ENCODE results near the gene ACTA2. TPM values are rescaled to one million over a fixed set of nuclear protein-coding genes. Genes with fewer than 3 reads are reported as not detected.

Gene ACTA2
- total RNA-seq, 1 donor from 2014 or later, result 2.4 TPM

DNA sequence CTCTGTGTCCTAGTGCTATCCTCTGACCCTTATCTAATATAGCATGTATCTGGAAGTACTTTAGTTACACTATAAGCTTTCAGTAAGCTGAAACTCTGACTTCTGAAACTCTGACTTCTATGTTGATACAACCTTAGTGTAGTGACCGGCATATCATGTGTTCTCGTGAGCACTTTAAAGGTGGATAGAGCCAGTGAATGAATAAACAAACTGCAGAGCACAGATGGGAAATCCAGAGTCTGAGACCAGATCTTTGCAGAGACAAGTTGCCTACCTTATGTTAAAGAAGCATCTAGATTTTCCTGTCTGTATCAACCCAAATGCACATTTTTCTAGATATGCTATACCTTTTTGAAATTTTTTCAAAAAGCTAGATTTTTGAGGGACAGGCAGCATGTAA is 3.5 kb downstream of the ACTA2 start:
- TF ChIP-seq, protein P1, sequence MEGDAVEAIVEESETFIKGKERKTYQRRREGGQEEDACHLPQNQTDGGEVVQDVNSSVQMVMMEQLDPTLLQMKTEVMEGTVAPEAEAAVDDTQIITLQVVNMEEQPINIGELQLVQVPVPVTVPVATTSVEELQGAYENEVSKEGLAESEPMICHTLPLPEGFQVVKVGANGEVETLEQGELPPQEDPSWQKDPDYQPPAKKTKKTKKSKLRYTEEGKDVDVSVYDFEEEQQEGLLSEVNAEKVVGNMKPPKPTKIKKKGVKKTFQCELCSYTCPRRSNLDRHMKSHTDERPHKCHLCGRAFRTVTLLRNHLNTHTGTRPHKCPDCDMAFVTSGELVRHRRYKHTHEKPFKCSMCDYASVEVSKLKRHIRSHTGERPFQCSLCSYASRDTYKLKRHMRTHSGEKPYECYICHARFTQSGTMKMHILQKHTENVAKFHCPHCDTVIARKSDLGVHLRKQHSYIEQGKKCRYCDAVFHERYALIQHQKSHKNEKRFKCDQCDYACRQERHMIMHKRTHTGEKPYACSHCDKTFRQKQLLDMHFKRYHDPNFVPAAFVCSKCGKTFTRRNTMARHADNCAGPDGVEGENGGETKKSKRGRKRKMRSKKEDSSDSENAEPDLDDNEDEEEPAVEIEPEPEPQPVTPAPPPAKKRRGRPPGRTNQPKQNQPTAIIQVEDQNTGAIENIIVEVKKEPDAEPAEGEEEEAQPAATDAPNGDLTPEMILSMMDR (IDR thresholded peaks at IDR 0.05), result no peak
- POLR2A ChIA-PET, result no interaction called here
- CTCF ChIA-PET, result interaction anchor here (1.6 kb wide), 1 partner anchor 16 kb away, joined by 3 read pairs; no protein-coding TSS in a partner anchor
- no peak overlapping the region for H3K4me3 Mint-ChIP-seq
- peaks cover 9% of the 10 kb centered on the region for H3K36me3 Mint-ChIP-seq (ENCODE audit: low read depth)
- H3K27me3 Mint-ChIP-seq, result no peaks in the 10 kb centered on the region
- H3K27ac Mint-ChIP-seq, result no peak overlapping the region
- intact Hi-C loops (cut with micrococcal nuclease), result no loop called here
- no peak for DNase-seq
- peaks cover 4% of the 10 kb centered on the region for H3K9me3 Mint-ChIP-seq
- no peak for ATAC-seq (ENCODE audit: low read depth)
- peaks cover 18% of the 10 kb centered on the region for H3K4me1 Mint-ChIP-seq

GRCh38 chr10:88946965-88947590 is 5.5 kb downstream of the ACTA2 start:
- CTCF ChIA-PET, result interaction anchor here (6.2 kb wide), 1 partner anchor 14 kb away, joined by 47 read pairs; no protein-coding TSS in a partner anchor
- Mint-ChIP-seq H3K4me3 (no peak overlapping the region), H3K9me3 (no peaks in the 10 kb centered on the region), H3K4me1 (peaks cover 17% of the 10 kb centered on the region), H3K27ac (no peak overlapping the region), H3K36me3 (ENCODE audit: low read depth) (peaks cover 8% of the 10 kb centered on the region), H3K27me3 (no peaks in the 10 kb centered on the region)
- DNase-seq (no peak), ATAC-seq (ENCODE audit: low read depth) (no peak)
- intact Hi-C loops (cut with micrococcal nuclease), result no loop called here
- TF ChIP-seq, protein P1 (IDR thresholded peaks at IDR 0.05), result no peak
- POLR2A ChIA-PET, result no interaction called here

DNA sequence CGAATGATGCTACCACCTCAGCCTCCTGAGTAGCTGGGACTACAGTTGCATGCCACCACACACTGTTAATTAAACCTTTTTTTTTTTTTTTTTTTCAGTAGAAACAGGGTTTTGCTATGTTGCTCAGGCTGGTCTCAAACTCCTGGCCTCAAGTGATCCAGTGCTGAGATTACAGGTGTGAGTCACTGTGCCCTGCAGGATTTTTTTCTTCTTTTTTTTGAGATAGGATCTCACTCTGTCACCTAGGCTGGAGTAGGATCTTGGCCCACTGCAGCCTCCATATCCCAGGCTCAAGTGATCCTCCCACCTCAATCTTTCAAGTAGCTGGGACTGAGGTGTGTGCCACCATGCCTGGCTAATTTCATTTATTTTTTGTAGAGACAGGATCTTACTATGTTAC is 6.4 kb downstream of the ACTA2 start:
- Mint-ChIP-seq H3K36me3 (ENCODE audit: low read depth) (peaks cover 9% of the 10 kb centered on the region), H3K27me3 (no peaks in the 10 kb centered on the region), H3K4me3 (no peak overlapping the region), H3K9me3 (no peaks in the 10 kb centered on the region), H3K4me1 (peaks cover 17% of the 10 kb centered on the region), H3K27ac (no peak overlapping the region)
- TF ChIP-seq, protein P1 (IDR thresholded peaks at IDR 0.05), result no peak
- intact Hi-C loops (cut with micrococcal nuclease), result no loop called here
- CTCF ChIA-PET, result interaction anchor here (6.2 kb wide), 1 partner anchor 13 kb away, joined by 47 read pairs; no protein-coding TSS in a partner anchor
- no peak for ATAC-seq (ENCODE audit: low read depth)
- DNase-seq, result no peak
- POLR2A ChIA-PET, result no interaction called here

DNA sequence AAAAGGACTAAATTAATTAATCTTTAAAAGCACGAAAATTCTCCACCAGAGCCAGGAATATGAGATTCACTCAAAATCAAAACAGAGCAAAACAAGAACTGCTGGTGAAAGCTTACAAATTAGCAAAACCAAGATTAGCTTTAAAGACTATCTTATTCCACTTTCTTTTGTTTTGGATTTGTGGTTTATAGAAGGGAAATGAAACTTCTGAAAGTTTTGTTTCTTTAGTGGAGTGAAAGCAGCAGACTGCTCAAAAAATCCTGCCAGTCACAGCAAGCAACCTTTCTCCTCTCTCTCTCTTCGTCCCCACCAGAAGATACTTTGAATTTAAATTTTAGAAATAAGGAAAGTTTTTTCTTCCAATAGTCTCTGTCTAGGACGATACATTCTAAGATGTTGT is 7.8 kb downstream of the ACTA2 start:
- Mint-ChIP-seq H3K4me3 (no peak overlapping the region), H3K27ac (no peak overlapping the region), H3K27me3 (no peaks in the 10 kb centered on the region), H3K4me1 (peaks cover 17% of the 10 kb centered on the region), H3K36me3 (ENCODE audit: low read depth) (peaks cover 10% of the 10 kb centered on the region), H3K9me3 (no peaks in the 10 kb centered on the region)
- DNase-seq, result no peak
- TF ChIP-seq, protein P1 (IDR thresholded peaks at IDR 0.05), result no peak
- POLR2A ChIA-PET, result no interaction called here
- ATAC-seq (ENCODE audit: low read depth), result peak; percentile 34
- CTCF ChIA-PET, result interaction anchor here (1.3 to 6.2 kb wide), 5 partner anchors 8 to 269 kb away, joined by 3 to 47 read pairs (median 3); no protein-coding TSS in a partner anchor
- intact Hi-C loops (cut with micrococcal nuclease), result loop anchor here (1.0 kb wide), 1 partner anchor 10 kb away; no protein-coding TSS in a partner anchor

DNA sequence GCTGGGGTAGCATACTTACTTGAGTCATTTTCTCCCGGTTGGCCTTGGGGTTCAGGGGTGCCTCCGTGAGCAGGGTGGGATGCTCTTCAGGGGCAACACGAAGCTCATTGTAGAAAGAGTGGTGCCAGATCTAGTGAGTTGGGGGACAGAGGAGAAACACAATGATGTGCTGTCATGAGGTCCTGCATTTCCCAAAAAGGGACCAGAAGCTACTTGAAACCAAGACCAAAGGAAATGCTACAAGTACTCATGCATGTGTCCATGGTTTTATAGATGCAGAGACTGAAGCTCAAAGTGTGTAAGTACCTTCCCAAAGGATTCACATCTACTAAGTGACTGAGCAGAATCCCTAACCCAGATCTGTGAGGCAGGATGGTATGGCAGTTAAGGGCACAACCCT is 8.8 kb downstream of the ACTA2 start:
- POLR2A ChIA-PET, result interaction anchor here (0.5 to 1.3 kb wide), 3 partner anchors 46 to 277 kb away, joined by 3 to 4 read pairs (median 4); partner anchors contain the start of gene FAS
- ATAC-seq (ENCODE audit: low read depth) (no peak), DNase-seq (no peak)
- TF ChIP-seq, protein P1 (IDR thresholded peaks at IDR 0.05), result no peak
- Mint-ChIP-seq H3K4me1 (peaks cover 17% of the 10 kb centered on the region), H3K36me3 (ENCODE audit: low read depth) (peaks cover 18% of the 10 kb centered on the region), H3K9me3 (no peaks in the 10 kb centered on the region), H3K27me3 (no peaks in the 10 kb centered on the region), H3K4me3 (no peak overlapping the region), H3K27ac (no peak overlapping the region)
- CTCF ChIA-PET, result interaction anchor here (1.5 to 6.2 kb wide), 2 partner anchors 11 to 107 kb away, joined by 4 to 47 read pairs; no protein-coding TSS in a partner anchor
- intact Hi-C loops (cut with micrococcal nuclease), result no loop called here

Measured in activated B cell treated with CpG ODN at 0.5 μM for 24 hours (primary cell).